Heart right ventricle (tissue), 16 donors: ENCODE data around the gene CFAP298. TPM values are rescaled to one million over a fixed set of nuclear protein-coding genes. Genes with fewer than 3 reads are reported as not detected.

Experiments
- ATAC-seq, 8 donors: fragments of 200-7000 bp; cut with Tn5 transposase; one replicate each; pipeline ENCODE4 v1.9.1; 2020; ENCODE audit warnings: mild to moderate bottlenecking in 8 of 8, moderate library complexity in 8 of 8, moderate number of reproducible peaks in 1 of 8
- DNase-seq, 2 donors: peaks; one replicate each; pipeline ENCODE4 v3.0.0-alpha.2; 2020
- H3K27ac ChIP-seq, 10 donors: fragments of 200-600 bp; sonication (generic) in 2 of 10; one replicate each; pipeline versions ENCODE4 v1.5.0 to v1.8.0; 2020 to 2022; ENCODE audit warnings: mild to moderate bottlenecking in 3 of 10
- H3K27me3 ChIP-seq, 7 donors: fragments of 200-600 bp; one replicate each; pipeline ENCODE4 v1.8.0; 2021 to 2022; ENCODE audit warnings: mild to moderate bottlenecking in 2 of 7
- H3K36me3 ChIP-seq, 9 donors: fragments of 200-600 bp; sonication (generic) in 1 of 9; one replicate each; pipeline versions ENCODE4 v1.5.0 to v1.8.0; 2020 to 2022; ENCODE audit warnings: mild to moderate bottlenecking in 2 of 9
- H3K4me1 ChIP-seq, 9 donors: fragments of 200-600 bp; sonication (generic) in 1 of 9; one replicate each; pipeline versions ENCODE4 v1.5.0 to v1.8.0; 2020 to 2022; ENCODE audit warnings: mild to moderate bottlenecking in 4 of 9
- H3K4me3 ChIP-seq, 10 donors: fragments of 200-600 bp; sonication (generic) in 2 of 10; one replicate each; pipeline versions ENCODE4 v1.5.0 to v1.8.0; 2020 to 2022; ENCODE audit warnings: mild to moderate bottlenecking in 7 of 10, moderate library complexity in 2 of 10
- H3K9me3 ChIP-seq, 11 donors: fragments of 200-600 bp in 10 of 11; sonication (generic) in 2 of 11; one replicate each; pipeline versions ENCODE4 v1.5.0 to v1.8.0; 2013 to 2022; ENCODE audit warnings: mild to moderate bottlenecking in 2 of 11, control low read depth in 1 of 11, moderate library complexity in 1 of 11
- CTCF ChIP-seq, 9 donors: fragments of 200-600 bp; sonication (generic) in 2 of 9; IDR thresholded peaks; one replicate each; pipeline versions ENCODE4 v1.5.0 to v1.8.0; 2021 to 2022; ENCODE audit warnings: antibody characterized with exemption in 9 of 9, mild to moderate bottlenecking in 5 of 9, moderate library complexity in 1 of 9
- WGBS, 2 donors: extraction: QIAGEN DNeasy Blood & Tissue Kit; methylation state at CpG; one replicate each; pipeline ENCODE4 v1.1.7; 2013; ENCODE audit warnings: inconsistent platforms in 1 of 2; 5-methylcytosine and 5-hydroxymethylcytosine counted together
- intact Hi-C, 10 donors: fragments of 100-400 bp; cut with DNase I; formaldehyde crosslinking; loops; one replicate each; pipeline versions ENCODE4 v1.11.1 to v1.14.2; 2022
- polyA plus RNA-seq, 2 donors: library from polyadenylated mRNA; stranded (reverse); fragments of 200-250 nt; gene quantifications; one replicate each; pipeline ENCODE4 v1.2.3, GENCODE V29; 2013
- total RNA-seq, 10 donors: library from RNA; stranded (reverse); fragmentation: NEBNext Ultra II Directional in 3 of 10; extraction: Animal tissue kit (Norgen Biotek cat#: 25700) in 3 of 10; gene quantifications; one replicate each; pipeline versions ENCODE4 v1.2.1 to v1.2.4, GENCODE V29; 2021 to 2023
- donor health status: Arrhythmogenic right ventricular cardiomyopathy.
- donor health status: ischemic (EF 13 %, LVEDD 7.1; RV severe dilation, severe dysfunction).
- donor health status: healthy with polysubstance abuse.
- donor health status: DM: no; HTN: yes; CAD: no.
- donor health status: DM: no; HTN: no; CAD: no.
- donor health status: ischemic (EF 25% LVEDD 6.9; RV normal size, moderate dysfunction).
- donor health status: ischemic (EF 25% LVEDD 5.7; RV mildly dilated, moderate dysfunction).
- donor health status: healthy.
- donor health status: DM: yes; HTN: yes; CAD: no.
- donor health status: Ischemic cardiomyopathy.
- donor health status: ischemic (EF 35%, LVEDD 5.7; RV mildly dilated, moderate dysfunction).
- donor health status: nonischemic (EF 11% LVEDD 7.7; RV severe dilation, severe dysfunction).
- donor health status: DM: yes; HTN: yes; CAD: no.
- donor health status: PGD.
- donor health status: ischemic (EF 29% LVEDD 5.4; RV normal size, mild dysfunction).
- donor health status: nonischemic (EF 23%, LVEDD 6.1; RV moderate dilation, normal function).

The CFAP298 gene
- total and polyA plus RNA-seq, 12 donors: 15.8 to 40.6 (median 21.9) TPM

DNA sequence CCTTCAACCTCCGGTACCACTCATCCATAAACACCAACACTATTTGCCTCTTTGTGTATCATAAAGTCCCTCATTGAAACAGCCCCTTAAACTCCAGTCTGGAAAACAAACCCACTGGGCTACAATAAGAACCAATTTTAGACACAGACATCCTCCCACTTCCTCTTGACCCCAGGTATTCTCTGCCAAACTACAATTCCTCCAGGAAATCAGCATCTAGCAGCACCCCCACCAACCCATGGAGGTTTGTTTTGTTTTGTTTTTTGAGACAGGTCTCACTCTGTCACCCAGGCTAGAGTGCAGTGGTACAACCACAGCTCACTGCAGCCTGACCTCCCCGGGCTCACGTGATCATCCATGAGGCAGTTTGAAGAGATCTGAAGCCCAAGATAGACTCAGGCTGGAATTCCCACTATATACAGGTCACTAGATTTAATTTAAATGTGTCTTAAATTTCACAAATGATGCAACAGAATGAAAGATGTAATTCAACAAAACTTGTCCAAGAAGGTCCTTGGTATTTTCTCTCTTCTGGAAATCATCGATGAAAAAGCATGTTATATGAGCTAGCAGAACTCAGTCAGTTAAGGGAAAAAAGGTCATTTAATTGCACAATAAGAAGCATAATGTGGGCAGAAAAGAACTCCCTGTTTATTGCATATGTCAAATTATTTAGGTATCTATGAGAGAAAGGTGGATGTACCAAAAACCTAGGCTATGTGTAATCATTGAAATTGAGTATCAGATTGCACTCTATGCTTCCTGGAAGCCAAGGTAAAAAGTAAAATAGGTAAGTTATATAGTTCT is 57.1 kb downstream of the CFAP298 start:
- H3K9me3 ChIP-seq: no peaks in the 10 kb centered on the region
- intact Hi-C loops: no loop called here
- H3K4me3 ChIP-seq: no peak overlapping the region
- ATAC-seq (peak in 3 of 8 donors; percentile 40 to 78 (median 61)), DNase-seq (no peak)
- 77 to 79% methylated on average over 4 of the region's 4 CpGs for WGBS, 2 donors
- no peaks in the 10 kb centered on the region for H3K36me3 ChIP-seq
- H3K27ac ChIP-seq: peak overlapping the region in 4 of 10 donors; percentile 42 to 65 (median 44)
- H3K4me1 ChIP-seq: peaks cover 0 to 14% (median 4%) of the 10 kb centered on the region in 9 donors
- no peak for TF ChIP-seq CTCF (IDR thresholded peaks at IDR 0.05)
- H3K27me3 ChIP-seq: no peaks in the 10 kb centered on the region

- Histone ChIP-seq H3K27ac (no peak overlapping the region), H3K36me3 (no peaks in the 10 kb centered on the region), H3K9me3 (no peaks in the 10 kb centered on the region), H3K27me3 (no peaks in the 10 kb centered on the region), H3K4me1 (peaks cover 0 to 17% (median under 1%) of the 10 kb centered on the region in 9 donors), H3K4me3 (no peak overlapping the region)
- ATAC-seq: no peak
- no peak for TF ChIP-seq CTCF (IDR thresholded peaks at IDR 0.05)
- 87 to 93% methylated on average over 3 of the region's 3 CpGs for WGBS, 2 donors
- intact Hi-C loops: no loop called here
- DNase-seq: no peak
These were observed 62.3 kb downstream of the CFAP298 start for GRCh38 chr21:32549886-32550285.

- intact Hi-C loops: no loop called here
- H3K27ac ChIP-seq: peak overlapping the region in 1 of 10 donors; percentile 41
- WGBS, 2 donors: 40 to 45% methylated on average over 1 of the region's 1 CpG
- ATAC-seq: no peak
- H3K36me3 ChIP-seq: no peaks in the 10 kb centered on the region
- H3K4me3 ChIP-seq: no peak overlapping the region
- H3K27me3 ChIP-seq: no peaks in the 10 kb centered on the region
- H3K9me3 ChIP-seq: no peaks in the 10 kb centered on the region
- TF ChIP-seq CTCF (IDR thresholded peaks at IDR 0.05): no peak
- peaks cover 0 to 13% (median 0%) of the 10 kb centered on the region in 9 donors for H3K4me1 ChIP-seq
- DNase-seq: no peak
These were observed 62.7 kb downstream of the CFAP298 start for GRCh38 chr21:32549440-32549839.

Other genes with a start within 250 kb of the CFAP298 start
- 10 to 100 TPM in 8 of 10 donors, 1 to 10 TPM in 2; 7.3 to 17.7 (median 13.2) TPM for gene URB1, start 219.4 kb downstream of the CFAP298 start, total RNA-seq
- gene URB1, start 219.4 kb downstream of the CFAP298 start, polyA plus RNA-seq: 1 to 10 TPM; 4.0 to 4.1 TPM
- gene EVA1C, start 199.7 kb downstream of the CFAP298 start, total RNA-seq: 10 to 100 TPM; 12.1 to 34.9 (median 13.9) TPM
- gene EVA1C, start 199.7 kb downstream of the CFAP298 start, polyA plus RNA-seq: 10 to 100 TPM; 30.1 to 42.9 TPM
- 1 to 10 TPM; 1.4 to 3.8 (median 2.0) TPM for gene TCP10L, start 26.9 kb downstream of the CFAP298 start, total RNA-seq
- gene TCP10L, start 26.9 kb downstream of the CFAP298 start, polyA plus RNA-seq: 1 to 10 TPM; 2.4 to 2.5 TPM
- gene SYNJ1, start 115.6 kb upstream of the CFAP298 start, total RNA-seq: 10 to 100 TPM in 8 of 10 donors, 1 to 10 TPM in 2; 8.8 to 15.6 (median 12.6) TPM
- 1 to 10 TPM; 5.0 to 9.7 TPM for gene SYNJ1, start 115.6 kb upstream of the CFAP298 start, polyA plus RNA-seq
- 10 to 100 TPM in 7 of 10 donors, 1 to 10 TPM in 3; 7.4 to 16.9 (median 10.5) TPM for gene PAXBP1, start 159.4 kb upstream of the CFAP298 start, total RNA-seq
- gene PAXBP1, start 159.4 kb upstream of the CFAP298 start, polyA plus RNA-seq: 10 to 100 TPM in 1 of 2 donors, 1 to 10 TPM in 1; 7.0 to 34.1 TPM